GM23338 (cell line): ENCODE data around the gene CABCOCO1.

Experiments
- CREB1 ChIP-seq: fragments of 250-450 bp; sonication (Bioruptor Pico); IDR thresholded peaks from 2 replicates; pipeline ENCODE4 v1.5.0; 2020; ENCODE audit warnings: low read depth, mild to moderate bottlenecking, moderate library complexity
- EZH2 ChIP-seq: fragments of 200-600 bp; sonication (generic); IDR thresholded peaks from one replicate; pipeline ENCODE4 v1.8.0; 2017; ENCODE audit warnings: antibody characterized with exemption, mild to moderate bottlenecking, low read depth; ENCODE audit not compliant: unreplicated experiment
- EZH2phosphoT487 ChIP-seq: fragments of 200-600 bp; sonication (generic); IDR thresholded peaks from one replicate; pipeline ENCODE4 v1.8.1; 2018; ENCODE audit warnings: antibody characterized with exemption; ENCODE audit not compliant: unreplicated experiment
- NANOG ChIP-seq: IDR thresholded peaks from 2 replicates; pipeline ENCODE4 v1.6.1; 2016; ENCODE audit warnings: antibody characterized with exemption, borderline replicate concordance
- POLR2AphosphoS5 ChIP-seq: IDR thresholded peaks from 2 replicates; pipeline ENCODE4 v1.6.1; 2016; ENCODE audit warnings: antibody characterized with exemption, low read depth
- TF ChIP-seq, protein P1 (sequence below), 2 experiments: fragments of 200-600 bp in 1 of 2; sonication (generic) in 1 of 2; conservative IDR thresholded peaks; 2 replicates each; pipeline versions ENCODE4 v1.5.1 to v1.6.1; 2016 to 2017; ENCODE audit warnings: antibody characterized with exemption in 2 of 2, low read depth in 2 of 2, mild to moderate bottlenecking in 2 of 2, moderate library complexity in 1 of 2

DNA sequence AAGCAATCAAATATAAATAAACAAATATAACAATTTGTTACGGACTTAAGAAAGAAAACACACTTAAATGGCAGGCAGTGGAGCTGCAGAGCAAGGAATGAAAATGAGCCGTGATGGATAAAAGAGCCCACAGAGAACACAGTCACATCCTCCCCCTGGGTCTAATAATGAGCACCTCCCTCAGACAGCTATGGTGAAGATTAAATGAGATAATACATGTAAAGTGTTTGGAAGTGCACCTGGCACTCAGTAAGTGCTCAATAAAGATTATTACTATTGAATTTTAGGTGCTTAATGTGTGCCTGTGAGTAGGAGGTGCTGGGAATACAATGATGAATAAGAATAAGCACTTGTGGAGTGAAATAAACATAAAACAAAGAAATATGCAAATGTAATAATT, 49.1 kb upstream of the CABCOCO1 start:
- TF ChIP-seq CREB1 (no peak), EZH2phosphoT487 (no peak), EZH2 (no peak), POLR2AphosphoS5 (no peak), NANOG (no peak)
- TF ChIP-seq, protein P1, sequence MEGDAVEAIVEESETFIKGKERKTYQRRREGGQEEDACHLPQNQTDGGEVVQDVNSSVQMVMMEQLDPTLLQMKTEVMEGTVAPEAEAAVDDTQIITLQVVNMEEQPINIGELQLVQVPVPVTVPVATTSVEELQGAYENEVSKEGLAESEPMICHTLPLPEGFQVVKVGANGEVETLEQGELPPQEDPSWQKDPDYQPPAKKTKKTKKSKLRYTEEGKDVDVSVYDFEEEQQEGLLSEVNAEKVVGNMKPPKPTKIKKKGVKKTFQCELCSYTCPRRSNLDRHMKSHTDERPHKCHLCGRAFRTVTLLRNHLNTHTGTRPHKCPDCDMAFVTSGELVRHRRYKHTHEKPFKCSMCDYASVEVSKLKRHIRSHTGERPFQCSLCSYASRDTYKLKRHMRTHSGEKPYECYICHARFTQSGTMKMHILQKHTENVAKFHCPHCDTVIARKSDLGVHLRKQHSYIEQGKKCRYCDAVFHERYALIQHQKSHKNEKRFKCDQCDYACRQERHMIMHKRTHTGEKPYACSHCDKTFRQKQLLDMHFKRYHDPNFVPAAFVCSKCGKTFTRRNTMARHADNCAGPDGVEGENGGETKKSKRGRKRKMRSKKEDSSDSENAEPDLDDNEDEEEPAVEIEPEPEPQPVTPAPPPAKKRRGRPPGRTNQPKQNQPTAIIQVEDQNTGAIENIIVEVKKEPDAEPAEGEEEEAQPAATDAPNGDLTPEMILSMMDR (conservative IDR thresholded peaks at IDR 0.05; ENCODE audit: low read depth in 2 of 2) = no peak
